Stimulated activated CD4-positive, alpha-beta T cell treated with anti-CD3 and anti-CD28 coated beads, TNF-alpha, amount 100 ng/mL, for 48 hours (primary cell): ENCODE data around the gene RPS6KA2.
"Not testable (repeated sequence)": the region's sequence is repeated elsewhere in the genome, so short reads cannot be mapped to it uniquely, and the experiment has no call there.

ENCODE experiments used
- DNase-seq, 3 donors: peaks; one replicate each; pipeline ENCODE4 v3.0.0-alpha.2; 2020; ENCODE audit warnings: low read depth in 3 of 3

RPS6KA2 gene

DNA sequence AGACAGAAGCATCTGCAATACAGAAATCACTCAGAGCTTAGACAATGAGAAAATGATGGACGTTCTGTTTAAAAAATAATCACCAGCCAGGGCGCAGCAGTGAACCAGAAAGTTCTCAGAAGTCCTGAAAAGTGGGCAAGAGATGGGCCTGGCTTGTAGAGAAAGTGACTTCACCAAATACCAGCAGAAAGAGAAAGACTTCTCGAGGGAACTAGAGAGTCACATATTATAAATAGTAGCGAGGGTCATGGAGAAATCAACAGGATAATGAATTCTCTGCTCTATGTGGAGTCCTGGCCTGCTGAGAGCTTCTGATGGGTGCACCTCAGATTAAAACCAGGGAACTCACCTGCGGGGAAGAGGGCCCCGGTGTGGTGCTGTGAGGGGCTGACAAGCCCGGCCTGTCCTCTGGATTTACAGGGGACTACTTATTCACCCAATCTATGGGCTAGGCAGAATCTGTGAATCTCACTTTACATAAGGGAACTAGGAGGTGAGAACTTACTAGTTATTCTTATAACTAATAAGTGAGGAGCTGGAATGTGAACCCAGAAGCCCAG lies 35.0 kb downstream of the RPS6KA2 start:
- no peak for DNase-seq

- no peak for DNase-seq
These were observed 36.0 kb downstream of the RPS6KA2 start for GRCh38 chr6:166591026-166591425.

DNA sequence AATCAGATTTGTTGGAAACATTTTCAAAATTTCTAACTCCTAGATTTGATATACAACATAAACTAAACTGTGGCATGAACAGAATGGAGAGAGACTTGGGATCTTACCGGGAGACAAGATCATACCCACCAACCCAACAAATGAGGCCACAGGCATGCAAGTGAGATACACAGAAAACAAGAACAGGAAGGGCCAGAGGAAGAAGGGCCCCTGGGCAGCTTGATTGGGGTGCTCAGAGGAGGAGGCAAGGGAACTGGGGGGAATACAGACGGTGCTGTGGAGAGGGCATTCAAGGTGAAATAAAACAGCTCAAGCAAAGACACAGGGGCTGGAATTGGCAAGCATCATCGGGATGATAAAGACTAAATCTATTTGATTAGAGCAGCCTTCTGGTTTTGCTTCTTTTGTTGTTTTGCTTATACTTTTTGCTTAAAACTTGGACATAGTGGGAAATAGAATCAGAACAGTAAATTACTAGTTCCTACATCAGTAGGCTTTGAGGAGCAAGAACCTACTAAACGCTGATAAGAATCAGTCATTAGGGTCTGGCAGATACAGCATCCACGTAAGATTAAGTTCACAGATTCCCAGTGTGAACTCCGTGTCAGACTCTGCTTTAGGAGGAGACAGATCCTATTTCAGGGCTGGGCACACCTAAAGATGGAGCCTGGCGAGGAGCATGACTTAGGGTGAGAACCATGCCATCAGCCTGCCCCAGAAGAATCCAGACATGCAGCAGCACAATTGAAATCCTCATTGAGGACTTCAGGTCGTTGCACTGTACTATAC lies 37.1 kb downstream of the RPS6KA2 start:
- DNase-seq, result no peak

GRCh38 chr6:166589337-166589731 lies 37.7 kb downstream of the RPS6KA2 start:
- no peak for DNase-seq

- DNase-seq, result no peak
These were observed 38.2 kb downstream of the RPS6KA2 start for GRCh38 chr6:166588691-166589336.

DNA sequence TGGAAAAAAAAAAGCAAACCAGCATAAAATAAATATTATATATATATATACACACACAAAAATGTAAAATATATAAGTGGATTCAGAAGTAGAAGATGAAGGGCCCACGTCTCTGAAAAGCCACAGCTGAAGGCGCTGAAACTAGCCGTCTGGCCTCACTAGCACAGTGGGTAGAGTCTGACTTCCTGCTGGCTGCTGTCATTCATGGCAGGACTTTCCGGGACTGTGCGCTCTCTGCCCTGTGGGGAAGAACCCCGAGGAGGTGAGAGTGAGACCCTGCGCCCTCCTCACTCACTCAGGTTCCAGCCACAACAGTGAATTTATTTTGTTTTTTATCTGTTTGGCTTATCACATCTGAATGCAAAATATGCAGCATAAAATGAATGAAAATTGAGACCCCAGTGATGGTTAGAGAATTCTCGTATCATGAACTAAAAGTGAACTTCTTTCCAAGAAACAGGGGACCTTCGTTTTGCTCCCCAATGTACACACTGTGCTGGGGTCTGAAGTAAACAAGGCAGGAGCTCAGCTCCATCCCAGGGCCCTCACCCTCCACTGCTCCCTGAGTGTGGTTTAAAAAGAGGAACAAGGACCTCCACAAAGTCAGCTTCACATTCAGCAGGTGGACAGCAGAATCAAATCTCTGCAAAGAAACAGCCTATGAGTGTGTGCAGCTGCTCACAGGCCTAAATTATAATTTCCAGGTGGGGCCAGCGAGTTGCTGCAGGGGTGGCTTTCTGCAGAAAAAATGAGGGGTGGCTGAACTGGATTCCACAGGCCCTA lies 39.2 kb downstream of the RPS6KA2 start:
- no peak for DNase-seq

- DNase-seq, result peak in 2 of 3 donors; percentile 14 to 29
These were observed 40.5 kb downstream of the RPS6KA2 start, which contains the start of gene RAMACL for GRCh38 chr6:166586424-166587156. Gene RAMACL (minus strand): TSS chr6:166586678. CDS start chr6:166586477, 201 bp downstream.

- no peak for DNase-seq
These were observed 42.1 kb downstream of the RPS6KA2 start for GRCh38 chr6:166584853-166585429.

DNA sequence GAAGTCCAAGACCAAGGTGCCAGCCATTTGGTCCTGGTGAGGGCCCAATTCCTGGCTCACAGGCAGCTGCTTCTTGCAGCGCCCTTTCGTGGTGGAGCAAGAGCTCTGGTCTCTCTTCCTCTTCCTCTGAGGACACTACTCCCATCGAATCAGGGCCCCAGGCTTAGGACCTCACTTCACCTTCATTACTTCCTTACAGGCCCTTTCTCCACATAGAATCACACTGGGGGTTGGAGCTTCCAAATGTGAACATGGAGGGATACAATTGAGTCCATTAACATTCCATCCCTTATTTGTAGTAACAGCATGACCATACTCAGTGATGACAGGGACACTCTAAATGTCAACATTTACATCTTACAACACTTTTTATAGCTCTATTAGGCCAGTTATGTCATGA lies 42.9 kb downstream of the RPS6KA2 start:
- no peak for DNase-seq

- no peak for DNase-seq
These were observed 43.7 kb downstream of the RPS6KA2 start for GRCh38 chr6:166583230-166583965.

- no peak for DNase-seq
These were observed 44.8 kb downstream of the RPS6KA2 start for GRCh38 chr6:166582258-166582657.

DNA sequence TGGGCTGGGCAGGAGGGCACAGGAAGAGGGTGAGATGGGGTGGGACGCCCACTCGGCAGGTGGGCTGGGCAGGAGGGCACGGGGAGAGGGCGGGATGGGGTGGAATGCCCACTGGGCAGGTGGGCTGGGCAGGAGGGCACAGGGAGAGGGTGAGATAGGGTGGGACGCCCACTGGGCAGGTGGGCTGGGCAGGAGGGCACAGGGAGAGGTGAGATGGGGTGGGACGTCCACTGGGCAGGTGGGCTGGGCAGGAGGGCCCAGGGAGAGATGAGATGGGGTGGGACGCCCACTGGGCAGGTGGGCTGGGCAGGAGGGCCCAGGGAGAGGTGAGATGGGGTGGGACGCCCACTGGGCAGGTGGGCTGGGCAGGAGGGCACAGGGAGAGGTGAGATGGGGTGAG lies 45.2 kb downstream of the RPS6KA2 start:
- not testable (repeated sequence) for DNase-seq

GRCh38 chr6:166581091-166581511 lies 46.0 kb downstream of the RPS6KA2 start:
- DNase-seq, result no peak

DNA sequence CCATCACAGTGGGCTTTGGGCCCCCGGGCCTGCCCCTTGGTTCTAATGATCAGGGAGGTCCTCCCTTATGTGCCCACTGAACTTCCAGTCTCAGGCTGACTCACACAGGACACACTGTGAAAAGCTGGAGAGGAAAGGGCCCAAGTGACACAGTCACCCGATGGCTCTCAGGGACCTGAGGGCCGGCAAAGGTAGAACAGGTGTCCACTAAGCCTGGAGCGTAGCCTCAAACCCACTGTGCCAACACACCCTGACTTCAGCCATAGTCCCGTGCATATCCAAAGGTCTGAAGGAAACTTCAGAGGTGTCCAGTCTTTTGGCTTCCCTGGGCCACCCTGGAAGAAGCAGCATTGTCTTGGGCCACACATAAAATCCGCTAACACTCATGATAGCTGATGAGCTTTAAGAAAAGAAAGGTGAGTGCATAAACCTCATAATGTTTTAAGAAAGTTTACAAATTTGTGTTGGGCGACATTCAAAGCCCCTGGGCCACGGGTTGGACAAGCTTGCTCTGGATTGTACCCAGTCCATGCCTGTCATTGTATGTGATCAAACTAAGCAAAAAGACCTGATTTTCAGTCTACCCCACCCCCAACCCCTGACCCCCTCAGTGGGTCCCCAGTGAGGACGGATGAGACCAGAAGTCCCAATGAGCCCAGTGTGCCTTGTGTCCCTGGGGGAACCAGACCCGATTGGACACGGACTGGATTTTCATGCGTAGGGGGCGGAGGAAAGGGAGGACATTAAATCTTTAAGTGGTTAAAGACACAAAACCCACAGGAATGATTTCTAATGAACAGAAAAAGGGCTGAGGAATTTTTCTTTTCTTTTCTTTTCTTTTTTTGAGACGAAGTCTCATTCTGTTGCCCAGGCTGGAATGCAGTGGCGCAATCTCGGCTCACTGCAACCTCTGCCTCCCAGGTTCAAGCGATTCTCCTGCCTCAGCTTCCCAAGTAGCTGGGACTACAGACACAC lies 46.7 kb downstream of the RPS6KA2 start:
- DNase-seq, result no peak

GRCh38 chr6:166579237-166579850 lies 47.7 kb downstream of the RPS6KA2 start:
- no peak for DNase-seq

- DNase-seq, result no peak
These were observed 48.4 kb downstream of the RPS6KA2 start for GRCh38 chr6:166578536-166579236.

DNA sequence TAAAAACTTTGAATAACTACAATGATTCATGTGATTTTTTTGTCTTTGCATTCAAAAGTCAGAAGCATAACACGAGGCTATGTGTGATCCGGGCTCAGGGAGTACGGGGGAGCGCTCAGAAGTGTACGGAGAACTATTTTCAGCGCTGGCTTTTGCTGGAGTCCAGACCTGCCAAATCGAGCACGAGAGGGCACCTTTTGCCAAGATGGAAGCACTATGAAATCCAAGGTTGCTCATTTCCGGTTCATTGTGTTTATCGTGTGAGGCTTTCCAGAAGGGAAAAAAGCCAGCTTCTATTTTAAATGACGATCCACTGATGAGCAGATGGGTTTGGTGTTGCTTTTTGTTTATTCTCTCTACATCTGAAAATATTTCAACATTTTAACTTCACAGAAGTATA lies 51.8 kb downstream of the RPS6KA2 start:
- no peak for DNase-seq
